Fibroblast of the aortic adventitia (primary cell): ENCODE measurements around the gene SLCO2B1. TPM values are rescaled to one million over a fixed set of nuclear protein-coding genes. Genes with fewer than 3 reads are reported as not detected.

Experiments
- DNase-seq: peaks from one replicate; pipeline ENCODE4 v3.0.0-alpha.2; 2010; ENCODE audit warnings: low read depth
- H3K4me3 ChIP-seq: 2 replicates; pipeline ENCODE4 v1.5.1; 2011; ENCODE audit warnings: low read depth, mild to moderate bottlenecking, control low read depth, low read length, moderate library complexity
- CTCF ChIP-seq: IDR thresholded peaks from 2 replicates; pipeline ENCODE4 v1.5.1; 2011; ENCODE audit warnings: mild to moderate bottlenecking, low read length, control low read depth, inconsistent platforms; ENCODE audit not compliant: insufficient read depth
- total RNA-seq: library from RNA; depleted of rRNA; stranded (reverse); fragments of >200 nt; gene quantifications from 2 replicates; pipeline ENCODE4 v1.2.3, GENCODE V29; 2012; ENCODE audit warnings: low replicate concordance

The SLCO2B1 gene
- total RNA-seq, 1 donor, result not detected

- no peak for DNase-seq
- no peak overlapping the region for H3K4me3 ChIP-seq
- TF ChIP-seq CTCF, result no peak
Measured at GRCh38 chr11:75190652-75191329, 39.9 kb downstream of the SLCO2B1 start.

- no peak overlapping the region for H3K4me3 ChIP-seq
- DNase-seq, result no peak
- no peak for TF ChIP-seq CTCF
Measured at GRCh38 chr11:75191330-75191717, 40.4 kb downstream of the SLCO2B1 start.

- no peak for TF ChIP-seq CTCF
- DNase-seq, result no peak
- H3K4me3 ChIP-seq, result no peak overlapping the region
Measured at GRCh38 chr11:75193271-75193670, 42.4 kb downstream of the SLCO2B1 start.

- DNase-seq, result no peak
- no peak overlapping the region for H3K4me3 ChIP-seq
- no peak for TF ChIP-seq CTCF
Measured at GRCh38 chr11:75193711-75194110, 42.8 kb downstream of the SLCO2B1 start.

- no peak overlapping the region for H3K4me3 ChIP-seq
- no peak for TF ChIP-seq CTCF
- DNase-seq, result peak; percentile 32
Measured at GRCh38 chr11:75194147-75194546, 43.2 kb downstream of the SLCO2B1 start.

GRCh38 chr11:75195167-75195962, 44.5 kb downstream of the SLCO2B1 start:
- H3K4me3 ChIP-seq, result no peak overlapping the region
- TF ChIP-seq CTCF, result no peak
- DNase-seq, result peak; percentile 34
